Activated CD4-positive, alpha-beta T cell treated with anti-CD3 and anti-CD28 coated beads for 48 hours (primary cell): ENCODE data around the gene OR2W3.

Source experiments
- DNase-seq: peaks from one replicate; pipeline ENCODE4 v3.0.0-alpha.2; 2020

OR2W3 gene

DNA sequence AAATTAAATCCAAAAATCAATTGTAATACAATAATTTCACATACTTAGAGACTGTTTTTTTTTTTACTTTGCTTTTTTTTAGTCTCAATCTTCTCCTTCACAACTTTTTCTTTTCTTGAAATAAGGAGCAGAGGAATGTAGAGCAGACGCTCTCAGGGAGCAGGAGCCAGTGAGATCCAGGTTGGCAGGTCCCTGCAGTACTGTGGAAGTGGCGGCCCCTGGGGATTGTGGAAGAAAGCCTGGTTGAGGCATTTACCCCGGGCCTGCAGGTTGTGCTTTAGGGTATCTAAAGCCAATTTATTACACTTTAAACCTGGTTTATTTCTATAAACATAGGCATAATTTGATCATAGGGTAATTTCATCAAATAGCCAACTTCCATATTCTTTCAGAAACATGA is 28.6 kb downstream of the OR2W3 start:
- no peak for DNase-seq

DNA sequence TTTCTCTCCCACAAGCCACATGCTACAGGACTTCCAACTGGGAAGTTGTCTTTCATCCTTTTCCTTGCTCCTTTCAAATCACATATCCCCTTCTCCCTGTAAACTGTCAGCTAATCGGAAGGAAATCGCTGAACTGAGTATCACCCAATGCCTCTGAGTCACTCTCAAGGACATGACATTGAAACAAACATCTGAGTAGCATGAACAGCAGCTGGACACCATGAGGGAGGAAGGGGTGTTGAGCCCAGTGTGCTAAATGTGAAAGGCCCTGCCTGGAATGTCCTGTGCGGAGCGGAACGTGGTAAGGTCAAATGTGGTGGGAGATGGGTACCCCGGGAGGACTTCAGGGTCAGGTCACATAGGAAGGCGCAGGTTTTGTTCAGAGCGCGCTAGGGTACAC is 29.5 kb downstream of the OR2W3 start, which contains the start of gene OR2AJ1:
Gene OR2AJ1 (plus strand): TSS at position 22 of the 400 bp plus-strand sequence. CDS start 8,880 bp downstream, outside the sequence.
- no peak for DNase-seq

DNA sequence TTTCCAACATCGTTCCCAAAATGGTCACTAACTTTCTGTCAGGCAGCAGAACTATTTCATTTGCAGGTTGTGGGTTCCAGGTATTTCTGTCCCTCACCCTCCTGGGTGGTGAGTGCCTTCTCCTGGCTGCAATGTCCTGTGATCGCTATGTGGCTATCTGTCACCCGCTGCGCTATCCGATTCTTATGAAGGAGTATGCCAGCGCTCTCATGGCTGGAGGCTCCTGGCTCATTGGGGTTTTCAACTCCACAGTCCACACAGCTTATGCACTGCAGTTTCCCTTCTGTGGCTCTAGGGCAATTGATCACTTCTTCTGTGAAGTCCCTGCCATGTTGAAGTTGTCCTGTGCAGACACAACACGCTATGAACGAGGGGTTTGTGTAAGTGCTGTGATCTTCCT is 38.6 kb downstream of the OR2W3 start:
- DNase-seq, result no peak

DNA sequence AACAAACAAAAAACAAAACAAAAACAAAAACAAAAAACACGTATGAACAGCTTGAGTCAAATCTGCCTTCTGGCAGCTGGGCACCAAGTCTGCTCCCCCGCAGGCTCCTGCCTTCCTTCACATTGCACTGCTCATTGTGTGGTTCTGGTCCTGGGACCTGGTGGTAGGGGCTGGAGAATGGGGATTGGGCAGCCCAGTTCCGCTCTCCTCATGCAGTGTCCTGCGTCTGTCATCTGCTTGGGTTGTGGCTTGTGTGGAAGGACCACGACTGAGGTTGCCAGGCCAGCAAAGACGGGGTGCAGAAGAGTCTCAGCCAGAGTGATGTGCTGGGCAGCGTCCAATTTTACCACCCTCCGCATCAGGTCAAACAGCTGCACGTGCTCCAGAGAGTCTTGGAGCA is 40.4 kb downstream of the OR2W3 start:
- no peak for DNase-seq

DNA sequence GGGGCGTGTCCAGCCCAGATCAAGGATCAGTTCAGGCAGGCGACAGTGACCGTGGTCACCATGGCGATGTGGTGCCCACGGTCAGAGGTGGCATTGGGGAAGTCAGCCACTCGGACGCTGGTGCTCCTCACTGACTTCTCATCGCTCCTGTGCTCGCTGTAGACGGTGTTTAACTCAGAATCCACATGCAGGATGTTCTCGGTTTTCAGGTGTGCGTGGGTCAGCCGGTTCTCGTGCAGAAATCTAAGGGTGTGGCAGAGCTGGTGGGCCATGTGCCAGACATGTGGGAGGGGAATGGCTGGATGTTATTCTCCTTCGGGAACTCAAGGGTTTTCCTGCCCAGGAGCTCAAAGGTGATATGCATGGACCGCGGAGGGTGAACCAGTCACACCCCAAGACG is 41.0 kb downstream of the OR2W3 start:
- DNase-seq, result no peak

DNA sequence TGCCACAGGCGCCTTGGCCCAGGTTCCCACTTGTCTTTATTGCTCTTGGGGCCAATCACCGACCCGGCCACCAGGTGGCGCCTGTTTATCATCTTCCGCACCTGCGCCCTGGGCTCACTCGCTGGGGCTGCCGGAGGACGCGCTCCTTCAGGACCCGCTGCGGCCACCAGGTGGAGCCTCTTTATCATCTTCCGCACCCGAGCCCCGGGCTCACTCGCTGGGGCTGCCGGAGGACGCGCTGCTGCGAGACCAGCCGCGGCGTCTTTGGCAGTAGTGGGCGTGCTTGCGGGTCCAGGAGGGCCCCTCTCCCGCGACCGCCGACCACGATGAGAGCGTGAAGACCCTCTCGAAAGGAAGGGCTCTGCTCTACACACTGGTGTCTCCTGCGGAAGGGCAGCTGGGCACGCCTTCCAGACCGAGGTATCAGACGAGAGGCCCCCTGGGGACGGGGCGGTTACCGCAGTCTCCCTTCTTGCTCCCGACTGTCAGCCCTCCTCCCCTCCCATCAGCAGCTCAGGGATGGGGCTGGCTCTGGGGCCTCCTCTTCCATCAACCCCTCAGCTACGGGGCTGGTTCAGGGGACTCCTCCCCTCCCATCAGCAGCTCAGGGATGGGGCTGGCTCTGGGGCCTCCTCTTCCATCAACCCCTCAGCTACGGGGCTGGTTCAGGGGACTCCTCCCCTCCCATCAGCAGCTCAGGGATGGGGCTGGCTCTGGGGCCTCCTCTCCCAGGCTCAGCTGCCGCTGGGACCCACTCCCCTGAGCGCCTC is 41.8 kb downstream of the OR2W3 start:
- DNase-seq, result peak; percentile 98

DNA sequence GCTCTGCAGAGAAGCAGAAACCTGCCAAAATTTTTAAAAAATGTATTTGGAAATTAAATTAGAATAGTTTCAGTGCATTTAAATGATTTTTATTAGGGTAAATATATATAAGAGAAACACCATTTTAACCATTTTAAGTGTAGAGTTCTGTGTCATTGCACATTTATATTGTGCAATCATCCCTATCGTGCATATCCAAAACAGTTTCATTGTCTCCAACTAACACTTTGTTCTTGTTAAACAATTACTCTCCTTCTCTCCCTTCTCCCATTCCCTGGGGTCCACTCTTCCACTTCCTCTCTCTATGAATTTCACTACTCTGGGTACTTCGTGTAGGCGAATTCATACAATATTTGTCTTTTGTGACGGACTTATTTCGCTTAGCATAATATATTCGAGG is 47.2 kb downstream of the OR2W3 start:
- no peak for DNase-seq
